ENCODE data around the gene FBXO41. TPM values are rescaled to one million over a fixed set of nuclear protein-coding genes. Genes with fewer than 3 reads are reported as not detected.

The FBXO41 gene
- total RNA-seq, 1 experiment from 2014 or later, result 12.1 TPM

- DNase-seq, result peak; percentile 90
- Histone ChIP-seq H3K9me3 (no peaks in the 10 kb centered on the region), H3K36me3 (ENCODE audit: control insufficient read depth, insufficient read depth, low read length) (no peaks in the 10 kb centered on the region), H3K27me3 (replicated peaks; ENCODE audit: control insufficient read depth, insufficient read depth, low read length) (no peaks in the 10 kb centered on the region), H3K4me1 (peaks cover 7% of the 10 kb centered on the region; the same call in 1 of the 2 replicates), H3K4me3 (ENCODE audit: low read depth, low read length) (peak within 1 kb of the TSS; percentile 78)
- Mint-ChIP-seq H3K4me3 (ENCODE audit: unreplicated experiment) (peak within 1 kb of the TSS; percentile 91), H3K9me3 (ENCODE audit: unreplicated experiment) (no peaks in the 10 kb centered on the region), H3K27me3 (ENCODE audit: insufficient read depth, unreplicated experiment) (no peaks in the 10 kb centered on the region), H3K27ac (ENCODE audit: unreplicated experiment) (peak within 1 kb of the TSS; percentile 98), H3K4me1 (ENCODE audit: low read depth, unreplicated experiment) (peaks cover 20% of the 10 kb centered on the region), H3K36me3 (ENCODE audit: insufficient read depth, unreplicated experiment) (peaks cover 60% of the 10 kb centered on the region)
- TF ChIP-seq, protein P1, sequence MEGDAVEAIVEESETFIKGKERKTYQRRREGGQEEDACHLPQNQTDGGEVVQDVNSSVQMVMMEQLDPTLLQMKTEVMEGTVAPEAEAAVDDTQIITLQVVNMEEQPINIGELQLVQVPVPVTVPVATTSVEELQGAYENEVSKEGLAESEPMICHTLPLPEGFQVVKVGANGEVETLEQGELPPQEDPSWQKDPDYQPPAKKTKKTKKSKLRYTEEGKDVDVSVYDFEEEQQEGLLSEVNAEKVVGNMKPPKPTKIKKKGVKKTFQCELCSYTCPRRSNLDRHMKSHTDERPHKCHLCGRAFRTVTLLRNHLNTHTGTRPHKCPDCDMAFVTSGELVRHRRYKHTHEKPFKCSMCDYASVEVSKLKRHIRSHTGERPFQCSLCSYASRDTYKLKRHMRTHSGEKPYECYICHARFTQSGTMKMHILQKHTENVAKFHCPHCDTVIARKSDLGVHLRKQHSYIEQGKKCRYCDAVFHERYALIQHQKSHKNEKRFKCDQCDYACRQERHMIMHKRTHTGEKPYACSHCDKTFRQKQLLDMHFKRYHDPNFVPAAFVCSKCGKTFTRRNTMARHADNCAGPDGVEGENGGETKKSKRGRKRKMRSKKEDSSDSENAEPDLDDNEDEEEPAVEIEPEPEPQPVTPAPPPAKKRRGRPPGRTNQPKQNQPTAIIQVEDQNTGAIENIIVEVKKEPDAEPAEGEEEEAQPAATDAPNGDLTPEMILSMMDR (IDR thresholded peaks at IDR 0.05; ENCODE audit: insufficient read depth in 1 of 2, low read depth in 1 of 2, low read length in 1 of 2, severe bottlenecking in 1 of 2, unreplicated experiment in 1 of 2), result no peak
- intact Hi-C loops (cut with micrococcal nuclease; ENCODE audit: unreplicated experiment), result loop anchor here (1.0 kb wide), 1 partner anchor 20 kb away; the partner anchor contains the start of gene SMYD5
- CTCF ChIA-PET, result interaction anchor here (1.1 to 3.2 kb wide), 5 partner anchors 22 to 341 kb away, joined by 3 to 22 read pairs (median 10); no protein-coding TSS in a partner anchor
- TSS peak; percentile 61 for BruUV-seq (replicated peaks)
- POLR2A ChIA-PET, result interaction anchor here (1.1 to 2.4 kb wide), 5 partner anchors 19 to 202 kb away, joined by 3 to 15 read pairs (median 4); partner anchors contain the start of gene EGR4
Observed at GRCh38 chr2:73233932-73234832, 50.1 kb downstream of the FBXO41 start, which contains the start of gene CCT7. CCT7 (plus strand) TSS chr2:73234308; CDS start chr2:73234379, 71 bp downstream.

DNA sequence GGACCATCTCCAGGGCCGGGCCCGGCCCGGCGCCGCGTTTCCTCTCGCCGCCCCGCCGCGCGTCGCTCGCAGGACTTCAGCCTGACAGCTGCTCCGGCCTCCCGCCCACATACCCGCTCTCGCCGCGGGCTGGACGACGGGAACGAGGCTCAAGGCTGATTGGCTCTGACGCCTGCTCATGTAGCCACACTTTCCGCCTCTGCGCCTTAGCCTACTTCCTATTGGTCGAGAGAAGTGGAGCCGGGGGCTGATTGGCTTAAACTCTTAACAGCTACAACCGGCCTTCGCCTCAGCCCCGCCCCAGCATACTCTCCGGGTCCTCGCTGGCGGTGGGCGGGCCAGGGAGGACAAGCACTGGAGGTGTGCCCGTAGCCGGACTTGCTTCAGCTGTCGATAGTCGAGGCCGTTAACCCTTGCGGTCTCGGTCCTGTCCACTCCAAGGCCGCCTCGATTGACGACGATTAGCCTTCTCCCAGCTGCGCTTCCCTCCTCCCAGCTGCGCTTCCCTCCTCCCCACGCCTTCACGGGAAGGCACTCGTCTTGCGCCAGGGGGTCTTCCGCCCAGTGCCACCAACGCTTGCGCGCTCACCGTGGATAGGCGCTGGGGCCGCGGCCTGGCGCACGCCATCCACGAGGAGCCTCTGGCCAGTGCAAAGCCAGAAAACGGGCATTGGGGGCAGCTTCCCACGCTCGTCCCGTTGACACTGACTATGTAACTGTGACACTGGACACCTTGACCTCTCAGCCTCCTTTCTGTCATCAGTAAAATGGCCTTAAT, 50.9 kb downstream of the FBXO41 start, which contains the start of gene PRADC1:
Gene PRADC1 (minus strand): TSS at position 86 of the 778 bp plus-strand sequence. CDS start 79 bp downstream, at position 7.
- Mint-ChIP-seq H3K4me1 (ENCODE audit: low read depth, unreplicated experiment) (peaks cover 20% of the 10 kb centered on the region), H3K27ac (ENCODE audit: unreplicated experiment) (peak within 1 kb of the TSS; percentile 98), H3K36me3 (ENCODE audit: insufficient read depth, unreplicated experiment) (peaks cover 54% of the 10 kb centered on the region), H3K9me3 (ENCODE audit: unreplicated experiment) (no peaks in the 10 kb centered on the region), H3K27me3 (ENCODE audit: insufficient read depth, unreplicated experiment) (no peaks in the 10 kb centered on the region), H3K4me3 (ENCODE audit: unreplicated experiment) (peak within 1 kb of the TSS; percentile 91)
- peaks cover 7% of the 10 kb centered on the region; the same call in 1 of the 2 replicates for H3K4me1 ChIP-seq
- intact Hi-C loops (cut with micrococcal nuclease; ENCODE audit: unreplicated experiment), result no loop called here
- no peaks in the 10 kb centered on the region for H3K9me3 ChIP-seq
- no peaks in the 10 kb centered on the region for H3K36me3 ChIP-seq (ENCODE audit: control insufficient read depth, insufficient read depth, low read length)
- TF ChIP-seq, protein P1 (IDR thresholded peaks at IDR 0.05; ENCODE audit: insufficient read depth in 1 of 2, low read depth in 1 of 2, low read length in 1 of 2, severe bottlenecking in 1 of 2, unreplicated experiment in 1 of 2), result no peak
- POLR2A ChIA-PET, result interaction anchor here (0.6 to 2.4 kb wide), 8 partner anchors 18 to 888 kb away, joined by 3 to 15 read pairs (median 4); partner anchors contain the start of gene ALMS1
- H3K4me3 ChIP-seq (ENCODE audit: low read depth, low read length), result peak within 1 kb of the TSS; percentile 78
- no TSS peak for BruUV-seq (replicated peaks)
- DNase-seq, result peak; percentile 99 to 100
- CTCF ChIA-PET, result interaction anchor here (0.5 to 3.2 kb wide), 12 partner anchors 18 to 341 kb away, joined by 3 to 22 read pairs (median 4); no protein-coding TSS in a partner anchor
- no peaks in the 10 kb centered on the region for H3K27me3 ChIP-seq (replicated peaks; ENCODE audit: control insufficient read depth, insufficient read depth, low read length)
